ENCODE results near the gene GALNTL6.

GALNTL6 gene

DNA sequence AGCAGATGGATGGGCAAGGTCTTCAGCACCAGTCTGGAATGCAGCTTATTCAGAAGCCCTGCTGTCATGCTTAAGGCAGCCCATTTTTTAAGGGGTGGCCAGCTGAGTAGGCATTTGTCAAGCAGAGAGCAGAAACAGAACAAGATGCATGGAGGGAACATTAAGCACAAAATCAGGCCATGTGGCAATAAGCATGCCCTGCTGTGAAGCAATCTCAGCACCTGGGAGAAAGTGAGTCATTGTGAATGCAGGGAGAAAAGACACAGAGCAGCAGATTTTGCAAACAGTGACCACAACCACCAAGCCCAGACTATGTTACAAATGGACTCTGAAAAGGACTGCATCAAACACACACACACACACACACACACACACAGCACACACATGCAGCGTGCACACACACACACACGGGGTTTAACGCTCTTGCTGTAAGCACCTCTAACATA lies 1261.3 kb downstream of the GALNTL6 start:
- peak; percentile 85 for DNase-seq (ENCODE audit: low read depth)

DNA sequence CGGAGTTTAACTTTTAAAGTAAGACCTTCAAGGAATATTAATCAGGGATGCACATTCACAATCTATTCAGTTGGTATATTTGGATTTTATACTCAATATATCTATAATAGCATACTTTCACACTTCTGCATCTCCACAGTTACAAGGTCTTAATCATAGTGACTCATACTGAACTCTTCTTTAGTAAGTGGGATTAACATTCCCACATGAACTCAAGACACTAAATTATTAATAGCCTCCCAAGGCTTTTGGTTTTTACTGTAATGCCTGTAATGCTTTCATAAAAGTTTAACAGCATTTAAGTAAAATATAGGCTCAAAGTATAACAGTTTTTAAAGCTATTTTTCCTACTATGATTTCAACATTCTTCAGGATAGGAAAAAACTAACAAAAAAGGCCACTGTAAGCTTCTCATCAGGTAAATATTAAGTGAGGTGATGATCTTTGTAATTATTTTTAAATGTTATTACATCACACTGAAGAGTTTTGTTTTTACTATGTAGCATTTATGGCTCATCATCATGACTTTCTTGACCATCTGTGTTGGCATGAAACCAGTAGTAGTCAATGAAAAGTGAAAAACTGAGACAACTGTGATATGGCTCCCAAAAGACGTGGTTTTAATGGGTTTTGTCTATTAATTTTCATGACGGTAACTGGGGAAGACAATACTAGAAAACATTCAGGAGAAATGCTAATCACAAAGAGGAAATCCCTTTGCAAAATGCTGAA lies 1263.9 kb downstream of the GALNTL6 start:
- peak; percentile 14 for DNase-seq (ENCODE audit: low read depth)

GRCh38 chr4:173088144-173088543 lies 1274.9 kb downstream of the GALNTL6 start:
- DNase-seq (ENCODE audit: low read depth): no peak
